Fibroblast of villous mesenchyme (primary cell): Measurements from ENCODE around the gene UVRAG. TPM values are rescaled to one million over a fixed set of nuclear protein-coding genes. Genes with fewer than 3 reads are reported as not detected.

ENCODE experiments used
- DNase-seq: peaks from one replicate; pipeline ENCODE4 v3.0.0-alpha.2; 2010; ENCODE audit warnings: low read depth
- H3K4me3 ChIP-seq: 2 replicates; pipeline ENCODE4 v1.5.1; 2011; ENCODE audit warnings: low read depth, mild to moderate bottlenecking, low read length
- total RNA-seq: library from RNA; depleted of rRNA; stranded (reverse); fragments of >200 nt; gene quantifications from 2 replicates; pipeline ENCODE4 v1.2.3, GENCODE V29; 2012
- TF ChIP-seq, protein P1 (sequence below): IDR thresholded peaks from 2 replicates; pipeline ENCODE4 v1.5.1; 2012; ENCODE audit warnings: low read depth, mild to moderate bottlenecking, low read length; ENCODE audit not compliant: insufficient read depth

The UVRAG gene
- total RNA-seq, 1 donor = 37.1 TPM

DNA sequence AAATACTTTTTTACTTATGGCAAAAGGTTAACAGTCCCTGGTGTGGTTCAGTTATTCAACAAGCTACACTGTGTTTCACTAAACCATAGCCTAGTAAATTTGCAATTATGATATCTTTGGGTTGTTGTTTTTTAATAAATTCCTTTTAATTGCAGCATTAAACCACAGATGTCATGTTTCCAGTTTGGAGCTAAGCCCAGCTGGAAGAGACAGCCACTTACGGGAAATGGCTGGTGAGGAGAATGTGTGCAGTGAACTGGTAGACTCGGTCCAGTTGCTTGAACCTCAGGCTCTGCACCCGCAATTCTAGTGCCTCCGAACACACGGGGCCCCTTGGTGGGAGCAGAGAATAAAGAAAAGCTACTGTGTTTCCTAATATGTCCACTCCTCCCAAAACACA lies 320.5 kb downstream of the UVRAG start:
- peak; percentile 25 for DNase-seq
- H3K4me3 ChIP-seq = no peak overlapping the region
- TF ChIP-seq, protein P1, sequence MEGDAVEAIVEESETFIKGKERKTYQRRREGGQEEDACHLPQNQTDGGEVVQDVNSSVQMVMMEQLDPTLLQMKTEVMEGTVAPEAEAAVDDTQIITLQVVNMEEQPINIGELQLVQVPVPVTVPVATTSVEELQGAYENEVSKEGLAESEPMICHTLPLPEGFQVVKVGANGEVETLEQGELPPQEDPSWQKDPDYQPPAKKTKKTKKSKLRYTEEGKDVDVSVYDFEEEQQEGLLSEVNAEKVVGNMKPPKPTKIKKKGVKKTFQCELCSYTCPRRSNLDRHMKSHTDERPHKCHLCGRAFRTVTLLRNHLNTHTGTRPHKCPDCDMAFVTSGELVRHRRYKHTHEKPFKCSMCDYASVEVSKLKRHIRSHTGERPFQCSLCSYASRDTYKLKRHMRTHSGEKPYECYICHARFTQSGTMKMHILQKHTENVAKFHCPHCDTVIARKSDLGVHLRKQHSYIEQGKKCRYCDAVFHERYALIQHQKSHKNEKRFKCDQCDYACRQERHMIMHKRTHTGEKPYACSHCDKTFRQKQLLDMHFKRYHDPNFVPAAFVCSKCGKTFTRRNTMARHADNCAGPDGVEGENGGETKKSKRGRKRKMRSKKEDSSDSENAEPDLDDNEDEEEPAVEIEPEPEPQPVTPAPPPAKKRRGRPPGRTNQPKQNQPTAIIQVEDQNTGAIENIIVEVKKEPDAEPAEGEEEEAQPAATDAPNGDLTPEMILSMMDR = no peak

GRCh38 chr11:76139314-76139713 lies 324.3 kb downstream of the UVRAG start:
- TF ChIP-seq, protein P1 = no peak
- no peak for DNase-seq
- H3K4me3 ChIP-seq = no peak overlapping the region

DNA sequence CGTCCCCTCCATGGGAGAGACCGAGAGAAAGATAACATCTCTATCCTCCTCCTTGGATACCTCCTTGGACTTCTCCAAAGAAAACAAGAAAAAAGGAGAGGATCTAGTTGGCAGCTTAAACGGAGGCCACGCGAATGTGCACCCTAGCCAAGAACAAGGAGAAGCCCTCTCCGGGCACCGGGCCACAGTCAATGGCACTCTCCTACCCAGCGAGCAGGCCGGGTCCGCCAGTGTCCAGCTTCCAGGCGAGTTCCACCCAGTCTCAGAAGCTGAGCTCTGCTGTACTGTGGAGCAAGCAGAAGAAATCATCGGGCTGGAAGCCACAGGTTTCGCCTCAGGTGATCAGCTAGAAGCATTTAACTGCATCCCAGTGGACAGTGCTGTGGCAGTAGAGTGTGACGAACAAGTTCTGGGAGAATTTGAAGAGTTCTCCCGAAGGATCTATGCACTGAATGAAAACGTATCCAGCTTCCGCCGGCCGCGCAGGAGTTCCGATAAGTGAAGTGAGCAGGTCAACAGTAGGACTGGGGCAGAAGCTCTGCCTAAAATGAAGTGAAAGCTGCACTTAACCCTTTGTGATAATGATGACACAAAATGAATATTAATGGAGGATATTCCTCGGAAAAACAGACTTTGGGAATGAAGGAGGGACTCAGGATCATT lies 326.0 kb downstream of the UVRAG start:
- H3K4me3 ChIP-seq = no peak overlapping the region
- DNase-seq = no peak
- TF ChIP-seq, protein P1 = no peak

DNA sequence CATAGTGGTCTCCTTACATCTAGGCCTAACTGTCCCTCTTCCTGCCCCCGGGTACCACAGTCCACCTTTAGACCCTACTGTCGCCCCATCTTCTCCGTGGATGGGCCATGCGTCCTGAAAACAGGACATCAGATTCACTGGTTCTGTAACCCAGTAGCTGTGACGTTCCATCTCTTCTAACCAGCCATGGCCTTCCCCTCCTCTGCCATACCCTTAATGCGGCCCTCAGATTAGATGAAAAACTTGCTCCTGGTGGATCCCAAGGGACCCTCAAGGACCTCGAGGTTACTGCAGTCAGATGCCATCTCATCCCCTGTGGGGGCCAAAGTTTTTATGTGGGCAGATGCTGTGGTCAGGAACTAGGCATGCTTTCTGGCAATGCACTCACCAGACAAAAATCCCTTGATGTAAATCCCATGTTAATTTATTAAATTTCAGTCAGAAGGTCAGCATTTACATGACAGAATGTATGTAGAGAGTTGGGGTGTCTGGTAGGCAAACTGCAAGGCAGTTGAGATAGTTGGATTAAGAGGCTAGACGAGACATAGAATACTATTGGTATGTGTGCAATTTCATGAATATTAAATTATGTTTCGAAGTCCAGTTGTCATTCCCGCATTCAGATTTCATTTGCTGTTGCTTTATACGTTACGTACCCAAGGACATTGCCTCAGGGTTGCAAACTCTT lies 327.0 kb downstream of the UVRAG start:
- DNase-seq = no peak
- TF ChIP-seq, protein P1 = no peak
- no peak overlapping the region for H3K4me3 ChIP-seq

GRCh38 chr11:76143274-76143673 lies 328.3 kb downstream of the UVRAG start:
- no peak for DNase-seq
- no peak overlapping the region for H3K4me3 ChIP-seq
- TF ChIP-seq, protein P1 = no peak

DNA sequence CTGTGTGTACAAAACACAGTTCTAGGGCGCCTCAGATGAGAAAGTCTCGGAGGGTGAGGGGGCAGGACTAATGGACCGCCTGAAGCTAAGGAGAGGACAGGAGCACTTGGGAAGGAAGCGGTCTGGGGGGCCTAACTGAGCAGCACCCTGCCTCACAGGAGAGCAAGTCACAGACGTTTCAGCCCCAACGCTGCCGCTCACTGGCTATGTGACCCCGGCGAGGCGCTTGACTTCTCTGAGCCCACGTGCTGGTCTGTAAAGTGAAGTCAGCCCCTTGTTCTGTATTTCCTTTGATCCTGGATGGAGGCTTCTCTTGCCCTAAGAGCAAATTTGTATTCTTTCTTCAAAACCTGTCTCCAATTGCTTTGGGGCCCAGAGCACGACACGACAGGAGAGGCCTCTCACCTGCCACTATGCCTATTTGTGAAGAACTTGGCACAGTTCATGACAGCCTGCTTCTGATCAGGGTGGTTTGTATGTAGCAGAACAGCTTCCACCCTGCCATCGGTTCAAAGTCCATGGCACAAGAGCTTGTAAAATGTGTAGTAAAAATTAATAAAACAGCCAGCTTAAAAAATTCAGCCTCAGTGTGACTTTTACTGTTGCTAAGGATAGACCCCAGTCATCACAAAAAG lies 332.2 kb downstream of the UVRAG start:
- TF ChIP-seq, protein P1 = no peak
- DNase-seq = no peak
- H3K4me3 ChIP-seq = no peak overlapping the region
